Measurements from ENCODE around the gene THAP11. TPM values are rescaled to one million over a fixed set of nuclear protein-coding genes. Genes with fewer than 3 reads are reported as not detected.
A peak's percentile ranks its signal among the peaks of the same experiment; 100 is the strongest.

Gene THAP11
- 35.5 TPM for total RNA-seq

DNA sequence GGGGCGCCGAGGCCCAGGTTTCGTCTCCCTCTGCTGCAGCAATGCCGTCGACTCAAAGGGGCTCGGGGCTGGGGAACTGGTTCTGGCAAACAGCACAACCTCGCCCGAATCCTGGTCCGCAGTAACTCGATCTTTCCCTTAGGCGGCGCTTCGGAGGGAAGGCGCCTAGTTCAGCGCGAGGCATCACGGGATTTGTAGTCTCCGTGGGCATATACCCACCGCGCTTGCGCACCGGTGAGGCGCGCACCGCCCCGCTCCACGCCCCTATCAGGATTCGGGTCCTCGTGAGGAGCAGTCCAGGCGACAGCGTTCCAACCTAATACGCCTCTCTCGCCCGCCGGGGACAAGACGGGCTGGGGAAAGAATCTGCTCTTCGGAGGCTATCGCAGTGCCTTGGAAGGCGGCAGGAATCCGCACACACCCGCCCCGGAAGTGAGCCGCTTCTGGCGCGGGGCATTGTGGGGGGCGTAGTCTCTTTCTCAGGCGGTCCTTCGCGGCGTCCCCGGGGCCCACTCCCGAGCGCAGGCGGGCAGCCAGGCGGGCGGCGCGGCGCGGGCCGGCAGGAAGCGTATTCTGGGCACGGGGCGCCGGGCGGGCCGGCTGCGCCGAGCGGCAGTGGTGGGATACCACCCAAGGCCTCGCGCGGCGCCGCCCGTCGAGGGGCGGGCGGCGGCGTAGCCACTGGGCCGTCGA is at the start of gene THAP11:
Gene THAP11, plus strand, starts transcription at position 505 of the 693 bp plus-strand sequence. CDS start 235 bp downstream, outside the sequence.
- Histone ChIP-seq H3K9me3 (ENCODE audit: control insufficient read depth in 3 of 3, low read length in 3 of 3) (no peaks in the 10 kb centered on the region), H3K4me1 (ENCODE audit: control insufficient read depth in 3 of 3, insufficient read depth in 3 of 3, low read length in 3 of 3) (peaks cover 40 to 48% (median 42%) of the 10 kb centered on the region in 3 donors), H3K27ac (ENCODE audit: low read depth, low read length) (peak within 1 kb of the TSS; percentile 95), H3K4me3 (ENCODE audit: low read length in 3 of 3) (peak within 1 kb of the TSS; percentile 91 to 97 (median 97)), H3K27me3 (ENCODE audit: control insufficient read depth in 3 of 3, insufficient read depth in 3 of 3, low read length in 3 of 3) (no peaks in the 10 kb centered on the region), H3K9ac (ENCODE audit: low read depth in 1 of 3, low read length in 3 of 3) (peak within 1 kb of the TSS; percentile 95 to 99 (median 98)), H3K36me3 (ENCODE audit: control insufficient read depth in 3 of 3, insufficient read depth in 3 of 3, low read length in 3 of 3) (peaks cover 0 to 3% (median 0%) of the 10 kb centered on the region in 3 donors)

GRCh38 chr16:67796099-67796718 is 45.9 kb upstream of the THAP11 start:
- H3K27ac ChIP-seq (ENCODE audit: low read depth, low read length) = peak overlapping the region; percentile 7
- H3K27me3 ChIP-seq (ENCODE audit: control insufficient read depth in 3 of 3, insufficient read depth in 3 of 3, low read length in 3 of 3) = no peaks in the 10 kb centered on the region
- H3K4me3 ChIP-seq (ENCODE audit: low read length in 3 of 3) = no peak overlapping the region
- no peaks in the 10 kb centered on the region for H3K9me3 ChIP-seq (ENCODE audit: control insufficient read depth in 3 of 3, low read length in 3 of 3)
- peaks cover 2 to 8% (median 2%) of the 10 kb centered on the region in 3 donors for H3K36me3 ChIP-seq (ENCODE audit: control insufficient read depth in 3 of 3, insufficient read depth in 3 of 3, low read length in 3 of 3)
- H3K4me1 ChIP-seq (ENCODE audit: control insufficient read depth in 3 of 3, insufficient read depth in 3 of 3, low read length in 3 of 3) = peaks cover 19 to 42% (median 32%) of the 10 kb centered on the region in 3 donors
- no peak overlapping the region for H3K9ac ChIP-seq (ENCODE audit: low read depth in 1 of 3, low read length in 3 of 3)

DNA sequence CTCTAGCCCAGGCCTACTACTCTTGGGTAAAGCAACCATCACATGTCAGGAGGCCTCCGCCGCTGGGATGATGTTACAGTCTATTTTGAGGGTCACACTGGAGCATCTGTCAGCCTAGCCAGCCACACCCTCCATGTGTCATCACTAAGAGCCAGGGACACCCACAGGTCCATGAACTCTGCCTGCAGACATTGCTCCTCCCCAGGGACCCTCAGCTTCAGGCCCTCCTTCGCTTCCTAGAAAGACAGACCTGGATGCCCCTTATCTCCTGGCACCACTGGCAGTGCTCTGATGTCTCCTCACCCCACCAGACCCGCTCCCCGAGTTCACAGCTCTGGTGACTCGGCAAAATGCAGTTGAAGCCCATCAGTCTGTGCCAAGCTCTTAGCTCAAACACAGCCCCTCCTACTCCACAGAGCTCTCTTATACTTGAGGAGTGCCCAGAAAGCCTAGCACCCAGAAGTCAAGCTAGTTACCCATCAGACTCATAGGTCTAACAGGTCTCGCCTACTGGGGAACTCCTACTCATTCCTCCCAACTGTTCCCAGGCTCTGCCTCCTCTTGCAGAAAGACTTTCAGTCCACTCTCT is 41.7 kb upstream of the THAP11 start:
- Histone ChIP-seq H3K4me3 (ENCODE audit: low read length in 3 of 3) (peak overlapping the region; percentile 1 to 33 (median 27)), H3K27ac (ENCODE audit: low read depth, low read length) (peak overlapping the region; percentile 91), H3K27me3 (ENCODE audit: control insufficient read depth in 3 of 3, insufficient read depth in 3 of 3, low read length in 3 of 3) (no peaks in the 10 kb centered on the region), H3K9ac (ENCODE audit: low read depth in 1 of 3, low read length in 3 of 3) (peak overlapping the region; percentile 28 to 71 (median 66)), H3K4me1 (ENCODE audit: control insufficient read depth in 3 of 3, insufficient read depth in 3 of 3, low read length in 3 of 3) (peaks cover 30 to 62% (median 45%) of the 10 kb centered on the region in 3 donors), H3K36me3 (ENCODE audit: control insufficient read depth in 3 of 3, insufficient read depth in 3 of 3, low read length in 3 of 3) (peaks cover 13 to 23% (median 20%) of the 10 kb centered on the region in 3 donors), H3K9me3 (ENCODE audit: control insufficient read depth in 3 of 3, low read length in 3 of 3) (no peaks in the 10 kb centered on the region)

GRCh38 chr16:67801241-67801640 is 40.9 kb upstream of the THAP11 start:
- Histone ChIP-seq H3K27me3 (ENCODE audit: control insufficient read depth in 3 of 3, insufficient read depth in 3 of 3, low read length in 3 of 3) (no peaks in the 10 kb centered on the region), H3K4me3 (ENCODE audit: low read length in 3 of 3) (peak overlapping the region in 1 of 3 donors; percentile 29), H3K9ac (ENCODE audit: low read depth in 1 of 3, low read length in 3 of 3) (peak overlapping the region in 1 of 3 donors; percentile 11), H3K27ac (ENCODE audit: low read depth, low read length) (peak overlapping the region; percentile 91), H3K4me1 (ENCODE audit: control insufficient read depth in 3 of 3, insufficient read depth in 3 of 3, low read length in 3 of 3) (peaks cover 36 to 69% (median 49%) of the 10 kb centered on the region in 3 donors), H3K36me3 (ENCODE audit: control insufficient read depth in 3 of 3, insufficient read depth in 3 of 3, low read length in 3 of 3) (peaks cover 13 to 23% (median 20%) of the 10 kb centered on the region in 3 donors), H3K9me3 (ENCODE audit: control insufficient read depth in 3 of 3, low read length in 3 of 3) (no peaks in the 10 kb centered on the region)

GRCh38 chr16:67801883-67802282 is 40.2 kb upstream of the THAP11 start:
- Histone ChIP-seq H3K9ac (ENCODE audit: low read depth in 1 of 3, low read length in 3 of 3) (peak overlapping the region in 1 of 3 donors; percentile 11), H3K36me3 (ENCODE audit: control insufficient read depth in 3 of 3, insufficient read depth in 3 of 3, low read length in 3 of 3) (peaks cover 13 to 23% (median 20%) of the 10 kb centered on the region in 3 donors), H3K27me3 (ENCODE audit: control insufficient read depth in 3 of 3, insufficient read depth in 3 of 3, low read length in 3 of 3) (no peaks in the 10 kb centered on the region), H3K4me3 (ENCODE audit: low read length in 3 of 3) (no peak overlapping the region), H3K9me3 (ENCODE audit: control insufficient read depth in 3 of 3, low read length in 3 of 3) (no peaks in the 10 kb centered on the region), H3K27ac (ENCODE audit: low read depth, low read length) (peak overlapping the region; percentile 91), H3K4me1 (ENCODE audit: control insufficient read depth in 3 of 3, insufficient read depth in 3 of 3, low read length in 3 of 3) (peaks cover 34 to 63% (median 46%) of the 10 kb centered on the region in 3 donors)

DNA sequence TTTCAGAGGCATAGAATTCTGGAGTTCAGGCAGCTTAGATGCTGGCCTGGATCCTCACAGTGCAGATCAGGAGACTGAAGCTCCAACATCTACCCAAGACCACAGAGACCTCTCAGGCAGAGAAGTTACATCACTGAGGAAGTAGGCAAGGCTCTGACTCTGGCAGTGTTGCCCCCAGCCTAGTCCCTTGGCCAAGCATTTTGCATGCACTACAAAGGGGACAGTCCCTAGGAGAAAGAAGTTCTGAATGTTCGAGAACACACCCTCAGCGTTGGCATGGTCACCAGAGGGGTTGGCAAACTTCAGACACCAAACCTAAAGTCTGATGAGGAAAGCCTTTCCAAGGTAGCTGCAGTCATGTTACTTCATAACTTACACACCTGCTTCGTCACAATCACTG is 38.2 kb upstream of the THAP11 start:
- peaks cover 9 to 23% (median 20%) of the 10 kb centered on the region in 3 donors for H3K36me3 ChIP-seq (ENCODE audit: control insufficient read depth in 3 of 3, insufficient read depth in 3 of 3, low read length in 3 of 3)
- no peak overlapping the region for H3K9ac ChIP-seq (ENCODE audit: low read depth in 1 of 3, low read length in 3 of 3)
- peaks cover 39 to 60% (median 41%) of the 10 kb centered on the region in 3 donors for H3K4me1 ChIP-seq (ENCODE audit: control insufficient read depth in 3 of 3, insufficient read depth in 3 of 3, low read length in 3 of 3)
- no peak overlapping the region for H3K4me3 ChIP-seq (ENCODE audit: low read length in 3 of 3)
- H3K27ac ChIP-seq (ENCODE audit: low read depth, low read length) = peak overlapping the region; percentile 96
- no peaks in the 10 kb centered on the region for H3K27me3 ChIP-seq (ENCODE audit: control insufficient read depth in 3 of 3, insufficient read depth in 3 of 3, low read length in 3 of 3)
- H3K9me3 ChIP-seq (ENCODE audit: control insufficient read depth in 3 of 3, low read length in 3 of 3) = no peaks in the 10 kb centered on the region

GRCh38 chr16:67804853-67805542 is 37.1 kb upstream of the THAP11 start:
- Histone ChIP-seq H3K9me3 (ENCODE audit: control insufficient read depth in 3 of 3, low read length in 3 of 3) (no peaks in the 10 kb centered on the region), H3K27ac (ENCODE audit: low read depth, low read length) (peak overlapping the region; percentile 96), H3K4me3 (ENCODE audit: low read length in 3 of 3) (peak overlapping the region; percentile 84 to 99 (median 97)), H3K4me1 (ENCODE audit: control insufficient read depth in 3 of 3, insufficient read depth in 3 of 3, low read length in 3 of 3) (peaks cover 33 to 53% (median 34%) of the 10 kb centered on the region in 3 donors), H3K36me3 (ENCODE audit: control insufficient read depth in 3 of 3, insufficient read depth in 3 of 3, low read length in 3 of 3) (peaks cover 9 to 23% (median 20%) of the 10 kb centered on the region in 3 donors), H3K27me3 (ENCODE audit: control insufficient read depth in 3 of 3, insufficient read depth in 3 of 3, low read length in 3 of 3) (no peaks in the 10 kb centered on the region), H3K9ac (ENCODE audit: low read depth in 1 of 3, low read length in 3 of 3) (peak overlapping the region; percentile 97 to 100 (median 99))

DNA sequence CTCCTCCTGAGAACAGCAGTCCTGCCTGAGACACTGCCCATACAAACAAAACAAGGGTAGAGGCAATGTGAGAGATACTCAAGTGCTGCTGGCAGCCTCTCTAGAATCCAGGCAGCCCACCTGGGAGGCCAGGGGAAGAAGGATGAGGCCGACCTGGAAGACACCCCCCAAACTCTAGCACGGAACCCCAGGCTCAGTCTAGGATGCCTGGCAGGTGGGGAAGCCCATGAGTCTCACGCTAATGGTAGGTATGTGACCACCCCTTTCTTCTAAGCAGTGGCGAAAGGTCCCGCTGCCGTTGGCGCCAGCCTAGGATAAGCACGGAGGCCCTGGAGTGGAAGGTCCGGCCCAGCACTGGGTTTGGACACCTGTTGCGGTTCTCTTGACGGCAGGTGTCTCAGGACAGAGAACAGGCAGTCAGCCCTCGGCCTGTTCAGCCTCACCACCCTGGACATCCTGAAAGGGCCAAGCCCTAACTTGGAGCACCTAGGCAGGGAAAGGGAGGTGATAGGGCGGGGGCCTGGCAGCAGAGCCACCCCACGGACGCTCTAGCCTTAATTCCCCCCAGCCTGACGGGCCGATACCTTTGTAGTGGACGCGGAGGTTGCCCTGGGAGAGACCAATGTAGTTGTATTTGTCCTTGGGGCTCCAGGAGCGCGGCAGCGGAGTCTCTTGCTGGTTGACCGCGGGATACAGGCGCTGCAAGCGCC is 36.2 kb upstream of the THAP11 start:
- H3K9ac ChIP-seq (ENCODE audit: low read depth in 1 of 3, low read length in 3 of 3) = peak overlapping the region; percentile 97 to 100 (median 99)
- peak overlapping the region; percentile 84 to 99 (median 97) for H3K4me3 ChIP-seq (ENCODE audit: low read length in 3 of 3)
- H3K4me1 ChIP-seq (ENCODE audit: control insufficient read depth in 3 of 3, insufficient read depth in 3 of 3, low read length in 3 of 3) = peaks cover 24 to 45% (median 25%) of the 10 kb centered on the region in 3 donors
- peaks cover 6 to 23% (median 20%) of the 10 kb centered on the region in 3 donors for H3K36me3 ChIP-seq (ENCODE audit: control insufficient read depth in 3 of 3, insufficient read depth in 3 of 3, low read length in 3 of 3)
- no peaks in the 10 kb centered on the region for H3K9me3 ChIP-seq (ENCODE audit: control insufficient read depth in 3 of 3, low read length in 3 of 3)
- peak overlapping the region; percentile 96 for H3K27ac ChIP-seq (ENCODE audit: low read depth, low read length)
- H3K27me3 ChIP-seq (ENCODE audit: control insufficient read depth in 3 of 3, insufficient read depth in 3 of 3, low read length in 3 of 3) = no peaks in the 10 kb centered on the region
